H1 (cell line): ENCODE results near the gene CCL5. TPM values are rescaled to one million over a fixed set of nuclear protein-coding genes. Genes with fewer than 3 reads are reported as not detected.

ENCODE experiments used
- CEBPB ChIP-seq: IDR thresholded peaks from 2 replicates; pipeline ENCODE4 v1.6.1; 2012; ENCODE audit warnings: low read depth, low read length
- KDM4A ChIP-seq: IDR thresholded peaks from one replicate; pipeline ENCODE4 v1.7.1; 2012; ENCODE audit warnings: low read depth, mild to moderate bottlenecking, moderate library complexity, low read length, inconsistent platforms; ENCODE audit not compliant: severe bottlenecking
- KDM5A ChIP-seq: fragments of 200-600 bp; IDR thresholded peaks from 2 replicates; pipeline ENCODE4 v1.7.1; 2012; ENCODE audit warnings: mild to moderate bottlenecking, low read length, inconsistent platforms, mixed read lengths
- POU5F1 ChIP-seq: IDR thresholded peaks from 2 replicates; pipeline ENCODE4 v1.6.1; 2011; ENCODE audit warnings: low read depth, mild to moderate bottlenecking, low read length, moderate library complexity
- SIN3A ChIP-seq, 2 experiments: IDR thresholded peaks in 1 of 2; conservative IDR thresholded peaks in 1 of 2; 2 replicates each; pipeline ENCODE4 v1.6.1; 2011 to 2012; ENCODE audit warnings: low read length in 2 of 2, improper control_type of control experiment in 1 of 2, low read depth in 1 of 2, mild to moderate bottlenecking in 1 of 2
- SP1 ChIP-seq: IDR thresholded peaks from 2 replicates; pipeline ENCODE4 v1.6.1; 2011; ENCODE audit warnings: low read depth, low read length
- SP2 ChIP-seq: IDR thresholded peaks from 2 replicates; pipeline ENCODE4 v1.6.1; 2012; ENCODE audit warnings: mild to moderate bottlenecking, low read length, inconsistent platforms
- polyA plus RNA-seq, 7 experiments: library from polyadenylated mRNA; depleted of rRNA in 3 of 7; stranded (reverse) in 5 of 7; unstranded in 2 of 7; fragments of >200 nt in 5 of 7; fragments of 200-250 nt in 2 of 7; gene quantifications; 1 replicate in 5 of 7; 2 replicates in 1 of 7; 4 replicates in 1 of 7; pipeline versions ENCODE4 v1.2.1 to v1.2.3, GENCODE V29; 2011 to 2013; ENCODE audit warnings: missing spikeins in 2 of 7, mixed read lengths in 2 of 7
- total RNA-seq: library from RNA; stranded (reverse); fragmentation: NEBNext Ultra II Directional; extraction: Animal tissue kit (Norgen Biotek cat#: 25700); gene quantifications from 2 replicates; pipeline ENCODE4 v1.2.1, GENCODE V29; 2021
- TF ChIP-seq, protein P1 (sequence below): IDR thresholded peaks from 2 replicates; pipeline ENCODE4 v1.6.1; 2012; ENCODE audit warnings: inconsistent platforms
- TF ChIP-seq, protein P2 (sequence below): IDR thresholded peaks from 2 replicates; pipeline ENCODE4 v1.6.1; 2012; ENCODE audit warnings: inconsistent platforms
- TF ChIP-seq, protein P3 (sequence below): fragments of 300-600 bp; sonication (generic); IDR thresholded peaks from 2 replicates; pipeline ENCODE4 v1.7.1; 2012; ENCODE audit warnings: low read length, moderate library complexity, mild to moderate bottlenecking, inconsistent platforms; ENCODE audit not compliant: insufficient replicate concordance

Gene CCL5
- total and polyA plus RNA-seq, 2 of the 8 experiments (the other 6 are each of a cell fraction or from before 2014, with no cell fraction given), result not detected

- TF ChIP-seq SP2 (no peak), CEBPB (no peak), SP1 (no peak), POU5F1 (no peak), SIN3A (conservative IDR thresholded peaks at IDR 0.05 in 1 of 2, IDR thresholded peaks at IDR 0.05 in 1 of 2; ENCODE audit: low read depth in 1 of 2, low read length in 2 of 2) (no peak), KDM5A (no peak), KDM4A (no peak)
- TF ChIP-seq, protein P1, sequence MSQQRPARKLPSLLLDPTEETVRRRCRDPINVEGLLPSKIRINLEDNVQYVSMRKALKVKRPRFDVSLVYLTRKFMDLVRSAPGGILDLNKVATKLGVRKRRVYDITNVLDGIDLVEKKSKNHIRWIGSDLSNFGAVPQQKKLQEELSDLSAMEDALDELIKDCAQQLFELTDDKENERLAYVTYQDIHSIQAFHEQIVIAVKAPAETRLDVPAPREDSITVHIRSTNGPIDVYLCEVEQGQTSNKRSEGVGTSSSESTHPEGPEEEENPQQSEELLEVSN, result no peak
- TF ChIP-seq, protein P2, sequence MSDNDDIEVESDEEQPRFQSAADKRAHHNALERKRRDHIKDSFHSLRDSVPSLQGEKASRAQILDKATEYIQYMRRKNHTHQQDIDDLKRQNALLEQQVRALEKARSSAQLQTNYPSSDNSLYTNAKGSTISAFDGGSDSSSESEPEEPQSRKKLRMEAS, result no peak
- TF ChIP-seq, protein P3, sequence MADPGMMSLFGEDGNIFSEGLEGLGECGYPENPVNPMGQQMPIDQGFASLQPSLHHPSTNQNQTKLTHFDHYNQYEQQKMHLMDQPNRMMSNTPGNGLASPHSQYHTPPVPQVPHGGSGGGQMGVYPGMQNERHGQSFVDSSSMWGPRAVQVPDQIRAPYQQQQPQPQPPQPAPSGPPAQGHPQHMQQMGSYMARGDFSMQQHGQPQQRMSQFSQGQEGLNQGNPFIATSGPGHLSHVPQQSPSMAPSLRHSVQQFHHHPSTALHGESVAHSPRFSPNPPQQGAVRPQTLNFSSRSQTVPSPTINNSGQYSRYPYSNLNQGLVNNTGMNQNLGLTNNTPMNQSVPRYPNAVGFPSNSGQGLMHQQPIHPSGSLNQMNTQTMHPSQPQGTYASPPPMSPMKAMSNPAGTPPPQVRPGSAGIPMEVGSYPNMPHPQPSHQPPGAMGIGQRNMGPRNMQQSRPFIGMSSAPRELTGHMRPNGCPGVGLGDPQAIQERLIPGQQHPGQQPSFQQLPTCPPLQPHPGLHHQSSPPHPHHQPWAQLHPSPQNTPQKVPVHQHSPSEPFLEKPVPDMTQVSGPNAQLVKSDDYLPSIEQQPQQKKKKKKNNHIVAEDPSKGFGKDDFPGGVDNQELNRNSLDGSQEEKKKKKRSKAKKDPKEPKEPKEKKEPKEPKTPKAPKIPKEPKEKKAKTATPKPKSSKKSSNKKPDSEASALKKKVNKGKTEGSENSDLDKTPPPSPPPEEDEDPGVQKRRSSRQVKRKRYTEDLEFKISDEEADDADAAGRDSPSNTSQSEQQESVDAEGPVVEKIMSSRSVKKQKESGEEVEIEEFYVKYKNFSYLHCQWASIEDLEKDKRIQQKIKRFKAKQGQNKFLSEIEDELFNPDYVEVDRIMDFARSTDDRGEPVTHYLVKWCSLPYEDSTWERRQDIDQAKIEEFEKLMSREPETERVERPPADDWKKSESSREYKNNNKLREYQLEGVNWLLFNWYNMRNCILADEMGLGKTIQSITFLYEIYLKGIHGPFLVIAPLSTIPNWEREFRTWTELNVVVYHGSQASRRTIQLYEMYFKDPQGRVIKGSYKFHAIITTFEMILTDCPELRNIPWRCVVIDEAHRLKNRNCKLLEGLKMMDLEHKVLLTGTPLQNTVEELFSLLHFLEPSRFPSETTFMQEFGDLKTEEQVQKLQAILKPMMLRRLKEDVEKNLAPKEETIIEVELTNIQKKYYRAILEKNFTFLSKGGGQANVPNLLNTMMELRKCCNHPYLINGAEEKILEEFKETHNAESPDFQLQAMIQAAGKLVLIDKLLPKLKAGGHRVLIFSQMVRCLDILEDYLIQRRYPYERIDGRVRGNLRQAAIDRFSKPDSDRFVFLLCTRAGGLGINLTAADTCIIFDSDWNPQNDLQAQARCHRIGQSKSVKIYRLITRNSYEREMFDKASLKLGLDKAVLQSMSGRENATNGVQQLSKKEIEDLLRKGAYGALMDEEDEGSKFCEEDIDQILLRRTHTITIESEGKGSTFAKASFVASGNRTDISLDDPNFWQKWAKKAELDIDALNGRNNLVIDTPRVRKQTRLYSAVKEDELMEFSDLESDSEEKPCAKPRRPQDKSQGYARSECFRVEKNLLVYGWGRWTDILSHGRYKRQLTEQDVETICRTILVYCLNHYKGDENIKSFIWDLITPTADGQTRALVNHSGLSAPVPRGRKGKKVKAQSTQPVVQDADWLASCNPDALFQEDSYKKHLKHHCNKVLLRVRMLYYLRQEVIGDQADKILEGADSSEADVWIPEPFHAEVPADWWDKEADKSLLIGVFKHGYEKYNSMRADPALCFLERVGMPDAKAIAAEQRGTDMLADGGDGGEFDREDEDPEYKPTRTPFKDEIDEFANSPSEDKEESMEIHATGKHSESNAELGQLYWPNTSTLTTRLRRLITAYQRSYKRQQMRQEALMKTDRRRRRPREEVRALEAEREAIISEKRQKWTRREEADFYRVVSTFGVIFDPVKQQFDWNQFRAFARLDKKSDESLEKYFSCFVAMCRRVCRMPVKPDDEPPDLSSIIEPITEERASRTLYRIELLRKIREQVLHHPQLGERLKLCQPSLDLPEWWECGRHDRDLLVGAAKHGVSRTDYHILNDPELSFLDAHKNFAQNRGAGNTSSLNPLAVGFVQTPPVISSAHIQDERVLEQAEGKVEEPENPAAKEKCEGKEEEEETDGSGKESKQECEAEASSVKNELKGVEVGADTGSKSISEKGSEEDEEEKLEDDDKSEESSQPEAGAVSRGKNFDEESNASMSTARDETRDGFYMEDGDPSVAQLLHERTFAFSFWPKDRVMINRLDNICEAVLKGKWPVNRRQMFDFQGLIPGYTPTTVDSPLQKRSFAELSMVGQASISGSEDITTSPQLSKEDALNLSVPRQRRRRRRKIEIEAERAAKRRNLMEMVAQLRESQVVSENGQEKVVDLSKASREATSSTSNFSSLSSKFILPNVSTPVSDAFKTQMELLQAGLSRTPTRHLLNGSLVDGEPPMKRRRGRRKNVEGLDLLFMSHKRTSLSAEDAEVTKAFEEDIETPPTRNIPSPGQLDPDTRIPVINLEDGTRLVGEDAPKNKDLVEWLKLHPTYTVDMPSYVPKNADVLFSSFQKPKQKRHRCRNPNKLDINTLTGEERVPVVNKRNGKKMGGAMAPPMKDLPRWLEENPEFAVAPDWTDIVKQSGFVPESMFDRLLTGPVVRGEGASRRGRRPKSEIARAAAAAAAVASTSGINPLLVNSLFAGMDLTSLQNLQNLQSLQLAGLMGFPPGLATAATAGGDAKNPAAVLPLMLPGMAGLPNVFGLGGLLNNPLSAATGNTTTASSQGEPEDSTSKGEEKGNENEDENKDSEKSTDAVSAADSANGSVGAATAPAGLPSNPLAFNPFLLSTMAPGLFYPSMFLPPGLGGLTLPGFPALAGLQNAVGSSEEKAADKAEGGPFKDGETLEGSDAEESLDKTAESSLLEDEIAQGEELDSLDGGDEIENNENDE, result no peak
These were observed 37.5 kb upstream of the CCL5 start (continued) for GRCh38 chr17:35917519-35918213.
